NCI-H1417 treated with DMSO at 0.1 percent for 48 hours (cell line): ENCODE measurements around the gene MYO3B.

Experiments used
- DNase-seq: peaks from one replicate; lab custom pipeline; 2025; lab: John Stamatoyannopoulos, UW

MYO3B gene

GRCh38 chr2:170236680-170237047 lies 58.7 kb downstream of the MYO3B start:
- DNase-seq, result no peak

- no peak for DNase-seq
Observed at GRCh38 chr2:170237572-170238120, 59.7 kb downstream of the MYO3B start.

- DNase-seq, result no peak
Observed at GRCh38 chr2:170238776-170239175, 60.8 kb downstream of the MYO3B start.

- DNase-seq, result no peak
Observed at GRCh38 chr2:170240629-170241028, 62.7 kb downstream of the MYO3B start.

DNA sequence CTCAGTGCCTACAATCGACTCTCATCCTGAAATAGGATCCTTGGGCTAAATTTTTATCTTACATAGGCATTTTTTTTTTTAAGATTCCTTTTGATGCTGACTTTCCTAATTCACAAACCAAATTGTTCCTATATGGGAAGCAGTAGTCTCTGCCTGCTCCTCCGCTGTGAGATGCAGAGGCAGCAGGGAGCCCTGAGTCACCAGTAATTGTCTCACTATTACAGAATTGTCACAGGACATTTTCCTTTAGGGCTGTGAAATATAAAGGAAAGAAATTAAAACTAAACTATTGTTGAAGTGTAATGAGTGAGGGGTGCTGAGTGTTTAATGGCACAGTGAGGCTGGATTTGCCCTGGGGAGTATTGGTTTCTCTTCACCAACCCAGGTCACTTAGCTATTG lies 63.8 kb downstream of the MYO3B start:
- DNase-seq, result no peak

- DNase-seq, result no peak
Observed at GRCh38 chr2:170243118-170243837, 65.3 kb downstream of the MYO3B start.

DNA sequence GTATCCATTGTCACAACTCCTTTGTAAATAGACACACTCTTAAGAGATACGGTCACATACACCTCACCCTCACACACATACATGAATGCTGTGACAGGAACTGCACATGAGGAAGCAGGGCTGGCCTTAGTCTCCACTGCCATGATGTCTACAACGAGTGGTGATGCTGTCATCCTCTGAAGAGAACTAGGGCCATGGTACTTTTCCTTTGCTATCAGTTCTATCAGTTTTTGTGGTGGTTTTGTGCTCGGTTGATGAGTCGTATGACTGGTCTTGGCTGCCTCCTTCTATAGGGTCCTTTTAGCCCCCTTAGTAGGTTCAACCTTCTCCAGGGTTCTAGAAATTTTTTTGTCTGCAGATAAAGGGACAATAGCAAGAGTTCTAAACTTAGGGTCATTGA lies 66.0 kb downstream of the MYO3B start:
- no peak for DNase-seq

- no peak for DNase-seq
Observed at GRCh38 chr2:170244555-170244954, 66.6 kb downstream of the MYO3B start.

DNA sequence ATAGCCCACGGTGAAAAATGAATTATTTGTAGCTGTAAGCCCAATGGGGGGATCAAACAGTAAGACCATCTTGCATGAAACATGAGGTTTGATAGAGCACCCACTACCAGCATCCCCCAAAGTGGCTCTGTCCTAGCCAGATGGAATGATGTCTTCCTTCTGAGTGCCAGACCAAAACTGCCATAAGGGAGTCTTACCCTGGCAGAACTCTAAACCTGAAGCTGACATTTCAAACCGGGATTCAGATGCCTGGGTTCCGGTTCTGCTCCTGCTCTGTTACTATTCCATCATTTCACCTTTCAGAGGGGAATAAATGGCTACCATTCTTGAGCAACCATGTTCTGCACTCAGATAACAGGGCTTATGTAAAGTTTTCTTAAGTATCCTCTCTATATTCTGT lies 67.4 kb downstream of the MYO3B start:
- DNase-seq, result no peak

GRCh38 chr2:170247333-170247732 lies 69.4 kb downstream of the MYO3B start:
- DNase-seq, result no peak

GRCh38 chr2:170247882-170248393 lies 70.0 kb downstream of the MYO3B start:
- no peak for DNase-seq

DNA sequence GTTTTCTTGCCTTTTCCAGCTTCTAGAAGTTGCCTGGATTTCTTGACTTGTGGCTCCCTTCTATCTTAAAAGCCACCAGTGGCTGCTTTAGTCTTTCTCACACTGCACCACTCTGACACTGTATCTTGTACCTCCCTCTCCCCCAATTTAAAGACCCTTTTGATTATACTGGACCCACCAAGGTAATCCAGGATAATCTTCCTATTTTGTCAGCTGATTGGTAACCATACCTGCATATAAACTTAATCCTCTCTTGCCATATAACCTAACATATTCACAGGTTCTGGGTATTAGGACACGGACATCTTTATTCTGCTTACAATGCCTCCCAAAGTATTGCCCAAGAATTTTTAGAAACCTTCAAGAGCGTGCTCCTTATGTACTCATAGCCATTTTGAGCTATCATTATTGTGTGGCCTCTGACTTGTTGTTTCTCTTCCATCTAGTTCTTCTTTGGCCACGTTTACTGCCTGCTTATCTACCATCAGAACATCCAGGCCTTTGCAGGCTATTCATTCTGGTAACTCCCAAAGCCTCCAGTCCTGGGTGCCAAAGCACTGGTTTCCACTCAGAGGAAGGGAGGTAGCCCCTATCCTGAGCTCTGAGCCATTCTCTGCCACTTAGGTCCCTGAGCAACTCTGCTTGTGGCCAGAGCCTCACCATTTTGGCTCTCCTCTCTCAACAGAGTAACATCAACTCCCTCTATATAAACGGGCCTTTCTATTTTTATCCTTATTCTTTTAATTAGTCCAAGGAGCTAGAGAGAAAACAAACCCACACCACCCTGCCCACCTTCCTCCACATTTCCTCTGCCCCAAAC lies 70.8 kb downstream of the MYO3B start:
- no peak for DNase-seq

- DNase-seq, result no peak
Observed at GRCh38 chr2:170249761-170250160, 71.8 kb downstream of the MYO3B start.

GRCh38 chr2:170250584-170250983 lies 72.6 kb downstream of the MYO3B start:
- DNase-seq, result no peak

GRCh38 chr2:170252414-170252813 lies 74.5 kb downstream of the MYO3B start:
- DNase-seq, result no peak

DNA sequence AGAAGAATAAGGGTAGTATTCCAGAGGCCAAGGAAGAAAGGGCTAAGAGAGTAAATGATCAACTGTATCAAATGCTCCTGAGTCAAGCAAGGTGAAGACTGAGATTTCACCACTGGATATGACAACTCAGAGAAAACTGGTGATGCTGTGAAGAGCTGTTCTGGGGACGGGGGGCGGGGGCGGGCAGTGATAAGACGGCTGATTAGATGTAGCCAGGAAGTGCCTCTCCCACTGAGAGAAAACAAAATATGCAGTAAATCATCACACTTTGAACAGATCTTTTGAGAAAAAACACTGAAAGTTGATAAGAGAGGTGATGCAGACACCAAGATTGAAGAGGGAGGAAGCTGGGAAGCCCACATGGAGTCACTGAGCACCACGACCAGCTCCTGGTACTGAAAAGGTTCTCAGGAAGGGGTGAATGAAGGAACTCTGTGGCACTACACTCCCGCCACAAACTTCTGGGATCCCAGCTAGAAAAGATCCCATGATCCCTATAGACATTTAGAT lies 75.8 kb downstream of the MYO3B start:
- DNase-seq, result no peak

DNA sequence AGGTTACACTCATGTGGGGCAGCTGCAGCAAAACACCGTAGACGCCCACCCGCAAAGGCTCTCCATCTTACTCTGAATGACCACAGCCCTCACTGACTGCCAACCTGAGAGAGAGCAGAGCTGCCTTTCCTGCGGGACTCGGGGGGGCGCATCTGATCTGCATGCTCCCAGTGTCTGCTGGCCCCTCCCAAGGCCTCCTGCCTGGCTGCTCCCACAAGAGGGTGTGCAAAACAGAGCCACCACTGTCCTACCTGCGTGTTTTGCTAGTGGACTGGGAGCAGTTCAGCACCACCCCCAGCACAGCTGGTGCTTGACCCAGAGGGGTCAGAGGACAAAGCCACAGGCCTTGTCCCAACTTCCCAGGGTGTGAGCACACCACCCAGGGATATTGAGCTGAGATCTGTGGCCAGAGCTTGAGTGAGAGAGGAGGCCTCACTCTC lies 76.4 kb downstream of the MYO3B start:
- no peak for DNase-seq

DNA sequence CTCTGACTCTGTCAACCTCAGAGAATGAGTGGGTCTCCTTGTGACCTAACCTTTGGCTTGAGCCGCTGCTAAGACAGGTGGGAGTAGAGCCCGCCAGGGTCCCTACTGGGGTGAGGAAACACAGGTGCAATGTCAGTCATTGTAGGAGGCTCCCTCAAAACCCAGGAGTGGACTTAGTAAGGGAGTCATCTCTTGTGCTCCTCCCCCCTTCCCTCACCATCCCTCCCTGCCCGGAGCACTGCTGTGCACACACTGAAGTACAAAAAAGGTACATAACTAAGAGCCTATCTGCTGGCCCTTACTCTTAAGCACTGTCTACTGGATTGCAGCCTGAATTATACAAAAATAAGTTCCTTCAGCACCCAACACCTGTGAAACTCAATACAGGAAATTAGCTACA lies 77.2 kb downstream of the MYO3B start:
- DNase-seq, result no peak

GRCh38 chr2:170255971-170256370 lies 78.0 kb downstream of the MYO3B start:
- no peak for DNase-seq

- DNase-seq, result no peak
Observed at GRCh38 chr2:170258382-170258781, 80.4 kb downstream of the MYO3B start.

DNA sequence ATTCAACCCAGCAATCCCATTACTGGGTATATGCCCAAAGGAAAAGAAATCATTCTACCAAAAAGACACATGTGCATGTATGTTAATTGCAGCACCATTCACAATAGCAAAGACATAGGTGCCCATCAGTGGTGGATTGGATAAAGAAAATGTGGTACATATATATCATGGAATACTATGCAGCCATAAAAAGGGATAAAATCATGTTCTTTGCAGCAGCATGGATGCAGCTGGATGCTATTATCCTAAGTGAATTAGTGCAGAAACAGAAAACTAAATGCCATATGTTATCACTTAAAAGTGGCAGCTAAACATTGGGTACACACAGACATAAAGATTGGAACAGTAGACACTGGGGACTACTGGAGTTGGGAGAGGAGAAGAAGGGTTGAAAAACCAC lies 82.2 kb downstream of the MYO3B start:
- no peak for DNase-seq

- no peak for DNase-seq
Observed at GRCh38 chr2:170261566-170261965, 83.6 kb downstream of the MYO3B start.

- DNase-seq, result no peak
Observed at GRCh38 chr2:170262343-170262742, 84.4 kb downstream of the MYO3B start.
